Measurements from ENCODE around the gene NUMBL.

Gene NUMBL

DNA sequence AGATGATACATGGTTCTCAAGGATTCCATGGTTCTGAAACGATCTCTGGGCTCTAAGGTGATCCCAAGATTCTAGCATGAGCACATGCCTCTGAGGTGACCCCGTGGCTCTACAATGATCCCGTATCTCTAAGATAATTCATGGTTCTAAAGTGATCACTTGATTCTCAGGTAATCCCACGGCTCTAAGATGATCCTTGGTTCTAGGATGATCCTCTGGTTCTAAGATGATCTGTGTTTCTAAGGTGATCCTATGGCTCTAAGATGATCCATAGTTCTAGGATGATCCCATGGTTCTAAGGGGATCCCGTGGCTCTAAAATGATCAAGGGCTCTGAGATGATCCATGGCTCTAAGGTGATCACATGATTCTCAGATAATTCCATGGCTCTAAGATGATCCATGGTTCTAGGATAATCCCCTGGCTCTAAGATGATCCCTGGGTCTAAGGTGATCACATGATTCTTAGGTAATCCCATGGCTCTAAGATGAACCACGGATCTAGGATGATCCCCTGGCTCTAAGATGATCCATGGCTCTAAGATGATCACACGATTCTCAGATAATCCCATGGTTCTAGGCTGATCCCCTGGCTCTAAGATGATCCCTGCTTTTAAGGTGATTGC lies 21.3 kb downstream of the NUMBL start:
- H3K27ac ChIP-seq (replicated peaks): no peak overlapping the region
- TF ChIP-seq POLR2AphosphoS5 (IDR thresholded peaks at IDR 0.05; ENCODE audit: low read depth): no peak

DNA sequence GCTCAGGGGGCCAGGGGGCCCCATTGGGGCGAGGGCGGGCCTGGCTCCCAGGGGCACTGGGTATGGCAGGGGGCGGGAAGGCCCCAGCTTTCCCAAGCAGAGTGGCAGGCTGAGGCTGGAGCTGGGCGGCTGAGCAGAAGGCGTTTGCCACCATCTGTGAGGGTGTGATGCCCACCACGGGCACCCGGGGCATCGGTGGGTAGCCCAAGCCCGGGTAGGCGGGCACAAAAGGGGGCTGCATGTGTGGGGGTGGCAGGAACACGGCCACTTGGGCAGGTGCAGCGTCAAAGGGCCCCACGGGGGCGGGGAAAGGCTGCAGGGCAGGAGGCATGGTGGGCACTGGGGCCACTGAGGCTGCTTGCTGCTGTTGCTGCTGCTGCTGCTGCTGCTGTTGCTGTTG lies 22.8 kb downstream of the NUMBL start:
- no peak overlapping the region for H3K27ac ChIP-seq (replicated peaks)
- no peaks in the 10 kb centered on the region for H3K27me3 ChIP-seq (ENCODE audit: insufficient read depth, poor library complexity, severe bottlenecking)
- TF ChIP-seq SPI1 (IDR thresholded peaks at IDR 0.05; ENCODE audit: borderline replicate concordance, low read depth) (no peak), GABPA (IDR thresholded peaks at IDR 0.05; ENCODE audit: low read depth) (no peak), POLR2AphosphoS5 (IDR thresholded peaks at IDR 0.05; ENCODE audit: low read depth) (no peak)
- TF ChIP-seq, protein P1, sequence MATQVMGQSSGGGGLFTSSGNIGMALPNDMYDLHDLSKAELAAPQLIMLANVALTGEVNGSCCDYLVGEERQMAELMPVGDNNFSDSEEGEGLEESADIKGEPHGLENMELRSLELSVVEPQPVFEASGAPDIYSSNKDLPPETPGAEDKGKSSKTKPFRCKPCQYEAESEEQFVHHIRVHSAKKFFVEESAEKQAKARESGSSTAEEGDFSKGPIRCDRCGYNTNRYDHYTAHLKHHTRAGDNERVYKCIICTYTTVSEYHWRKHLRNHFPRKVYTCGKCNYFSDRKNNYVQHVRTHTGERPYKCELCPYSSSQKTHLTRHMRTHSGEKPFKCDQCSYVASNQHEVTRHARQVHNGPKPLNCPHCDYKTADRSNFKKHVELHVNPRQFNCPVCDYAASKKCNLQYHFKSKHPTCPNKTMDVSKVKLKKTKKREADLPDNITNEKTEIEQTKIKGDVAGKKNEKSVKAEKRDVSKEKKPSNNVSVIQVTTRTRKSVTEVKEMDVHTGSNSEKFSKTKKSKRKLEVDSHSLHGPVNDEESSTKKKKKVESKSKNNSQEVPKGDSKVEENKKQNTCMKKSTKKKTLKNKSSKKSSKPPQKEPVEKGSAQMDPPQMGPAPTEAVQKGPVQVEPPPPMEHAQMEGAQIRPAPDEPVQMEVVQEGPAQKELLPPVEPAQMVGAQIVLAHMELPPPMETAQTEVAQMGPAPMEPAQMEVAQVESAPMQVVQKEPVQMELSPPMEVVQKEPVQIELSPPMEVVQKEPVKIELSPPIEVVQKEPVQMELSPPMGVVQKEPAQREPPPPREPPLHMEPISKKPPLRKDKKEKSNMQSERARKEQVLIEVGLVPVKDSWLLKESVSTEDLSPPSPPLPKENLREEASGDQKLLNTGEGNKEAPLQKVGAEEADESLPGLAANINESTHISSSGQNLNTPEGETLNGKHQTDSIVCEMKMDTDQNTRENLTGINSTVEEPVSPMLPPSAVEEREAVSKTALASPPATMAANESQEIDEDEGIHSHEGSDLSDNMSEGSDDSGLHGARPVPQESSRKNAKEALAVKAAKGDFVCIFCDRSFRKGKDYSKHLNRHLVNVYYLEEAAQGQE (IDR thresholded peaks at IDR 0.05; ENCODE audit: insufficient replicate concordance, low read depth): no peak
- TF ChIP-seq, protein P2, sequence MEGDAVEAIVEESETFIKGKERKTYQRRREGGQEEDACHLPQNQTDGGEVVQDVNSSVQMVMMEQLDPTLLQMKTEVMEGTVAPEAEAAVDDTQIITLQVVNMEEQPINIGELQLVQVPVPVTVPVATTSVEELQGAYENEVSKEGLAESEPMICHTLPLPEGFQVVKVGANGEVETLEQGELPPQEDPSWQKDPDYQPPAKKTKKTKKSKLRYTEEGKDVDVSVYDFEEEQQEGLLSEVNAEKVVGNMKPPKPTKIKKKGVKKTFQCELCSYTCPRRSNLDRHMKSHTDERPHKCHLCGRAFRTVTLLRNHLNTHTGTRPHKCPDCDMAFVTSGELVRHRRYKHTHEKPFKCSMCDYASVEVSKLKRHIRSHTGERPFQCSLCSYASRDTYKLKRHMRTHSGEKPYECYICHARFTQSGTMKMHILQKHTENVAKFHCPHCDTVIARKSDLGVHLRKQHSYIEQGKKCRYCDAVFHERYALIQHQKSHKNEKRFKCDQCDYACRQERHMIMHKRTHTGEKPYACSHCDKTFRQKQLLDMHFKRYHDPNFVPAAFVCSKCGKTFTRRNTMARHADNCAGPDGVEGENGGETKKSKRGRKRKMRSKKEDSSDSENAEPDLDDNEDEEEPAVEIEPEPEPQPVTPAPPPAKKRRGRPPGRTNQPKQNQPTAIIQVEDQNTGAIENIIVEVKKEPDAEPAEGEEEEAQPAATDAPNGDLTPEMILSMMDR (IDR thresholded peaks at IDR 0.05; ENCODE audit: insufficient read depth, low read length): no peak
- no peak for DNase-seq (ENCODE audit: low read depth in 1 of 2, low spot score in 1 of 2)
- H3K4me3 ChIP-seq (replicated peaks; ENCODE audit: insufficient read depth, low read length): no peak overlapping the region

More for the DNA sequence above, 21.3 kb downstream of the NUMBL start:
- no peak overlapping the region for H3K4me3 ChIP-seq (replicated peaks; ENCODE audit: insufficient read depth, low read length)
- no peaks in the 10 kb centered on the region for H3K27me3 ChIP-seq (ENCODE audit: insufficient read depth, poor library complexity, severe bottlenecking)
- no peak for DNase-seq (ENCODE audit: low read depth in 1 of 2, low spot score in 1 of 2)

DNA sequence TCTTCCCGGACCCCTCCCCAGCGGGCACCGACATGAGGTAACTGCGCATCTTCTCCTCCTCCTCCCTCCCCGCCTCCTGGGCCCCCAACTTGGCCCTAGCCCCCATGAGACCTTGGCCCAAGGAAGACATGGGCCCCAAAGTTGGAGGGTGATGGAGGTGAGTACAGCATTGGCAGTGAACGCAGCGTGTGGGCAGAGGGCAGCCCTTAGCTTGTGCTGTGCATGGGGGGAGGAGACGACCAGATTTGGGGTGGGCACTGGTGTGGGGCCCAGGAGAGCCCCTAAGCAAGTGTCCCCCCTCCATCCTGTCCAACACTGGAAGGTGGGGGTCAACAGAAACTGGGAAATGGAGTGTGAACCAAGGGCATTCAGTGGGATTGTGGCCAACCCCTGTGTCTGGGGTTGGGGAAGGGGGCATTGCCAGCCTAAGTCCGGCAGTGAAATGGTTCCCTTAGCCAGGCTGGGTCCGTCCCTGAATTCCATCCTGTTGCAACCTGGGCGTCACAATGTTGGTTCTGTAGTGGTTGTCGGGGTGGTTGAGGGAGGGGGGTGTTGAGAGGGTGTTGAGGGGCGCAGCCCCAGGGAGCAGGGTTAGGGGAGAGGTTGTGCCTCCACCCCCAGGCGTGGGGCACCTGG lies 23.5 kb downstream of the NUMBL start:
- Histone ChIP-seq H3K4me3 (replicated peaks; ENCODE audit: insufficient read depth, low read length) (no peak overlapping the region), H3K27ac (replicated peaks) (no peak overlapping the region), H3K27me3 (ENCODE audit: insufficient read depth, poor library complexity, severe bottlenecking) (no peaks in the 10 kb centered on the region)
- DNase-seq (ENCODE audit: low read depth in 1 of 2, low spot score in 1 of 2): no peak
- no peak for TF ChIP-seq GABPA (IDR thresholded peaks at IDR 0.05; ENCODE audit: low read depth)
- no peak for TF ChIP-seq SPI1 (IDR thresholded peaks at IDR 0.05; ENCODE audit: borderline replicate concordance, low read depth)
- TF ChIP-seq, protein P1 (IDR thresholded peaks at IDR 0.05; ENCODE audit: insufficient replicate concordance, low read depth): no peak
- TF ChIP-seq, protein P2 (IDR thresholded peaks at IDR 0.05; ENCODE audit: insufficient read depth, low read length): no peak
- TF ChIP-seq POLR2AphosphoS5 (IDR thresholded peaks at IDR 0.05; ENCODE audit: low read depth): no peak

DNA sequence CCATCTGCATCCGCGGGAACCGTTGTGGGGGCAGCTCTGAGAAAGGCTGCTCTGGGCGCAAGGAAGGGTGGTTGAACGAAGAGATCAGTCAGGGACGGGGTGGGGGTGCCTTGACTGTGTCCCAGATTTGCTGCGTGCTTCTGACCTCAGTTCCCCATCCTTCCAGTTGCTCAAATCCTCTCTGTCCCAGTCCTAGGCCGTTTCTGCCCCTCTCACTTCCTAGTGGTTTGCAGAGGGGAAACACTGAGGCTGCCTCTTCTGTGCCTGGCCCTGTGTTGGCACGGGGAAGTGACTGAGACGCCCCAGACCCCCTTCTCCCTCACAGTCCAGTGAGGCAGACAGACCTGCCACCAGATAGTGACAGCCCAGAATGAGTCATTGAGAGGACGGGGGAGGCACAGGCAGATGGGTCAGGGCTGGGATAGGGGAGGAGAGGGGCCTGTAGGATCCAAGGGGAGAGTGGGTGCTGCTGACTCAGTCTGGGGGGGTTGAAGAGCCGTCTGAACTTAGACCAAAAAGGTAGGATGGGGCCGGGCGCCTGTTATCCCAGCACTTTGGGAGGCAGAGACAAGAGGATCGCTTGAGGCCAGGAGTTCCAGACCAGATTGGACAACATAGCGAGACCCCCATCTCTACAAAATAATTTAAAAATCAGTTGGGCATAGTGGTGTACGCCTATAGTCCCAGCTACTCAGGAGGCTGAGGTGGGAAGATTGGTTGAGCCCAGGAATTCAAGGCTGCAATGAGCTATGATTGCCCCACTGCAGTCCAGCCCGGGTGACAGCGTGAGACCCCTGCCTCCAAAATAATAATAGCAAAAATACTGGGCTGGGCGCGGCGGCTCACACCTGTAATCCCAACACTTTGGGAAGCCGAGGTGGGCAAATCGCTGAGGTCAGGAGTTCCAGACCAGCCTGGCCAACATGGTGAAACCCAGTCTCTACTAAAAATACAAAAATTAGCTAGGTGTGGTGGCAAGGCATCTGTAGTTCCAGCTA lies 26.5 kb downstream of the NUMBL start:
- no peaks in the 10 kb centered on the region for H3K27me3 ChIP-seq (ENCODE audit: insufficient read depth, poor library complexity, severe bottlenecking)
- peak overlapping the region; percentile 68 for H3K4me3 ChIP-seq (replicated peaks; ENCODE audit: insufficient read depth, low read length)
- DNase-seq (ENCODE audit: low read depth in 1 of 2, low spot score in 1 of 2): peak in 1 of 2 experiments; percentile 35
- TF ChIP-seq, protein P1 (IDR thresholded peaks at IDR 0.05; ENCODE audit: insufficient replicate concordance, low read depth): no peak
- TF ChIP-seq POLR2AphosphoS5 (IDR thresholded peaks at IDR 0.05; ENCODE audit: low read depth) (no peak), GABPA (IDR thresholded peaks at IDR 0.05; ENCODE audit: low read depth) (no peak), SPI1 (IDR thresholded peaks at IDR 0.05; ENCODE audit: borderline replicate concordance, low read depth) (no peak)
- TF ChIP-seq, protein P2 (IDR thresholded peaks at IDR 0.05; ENCODE audit: insufficient read depth, low read length): no peak
- H3K27ac ChIP-seq (replicated peaks): no peak overlapping the region
